Measurements from ENCODE around the gene MRPL2.
"Not testable (repeated sequence)": the region's sequence is repeated elsewhere in the genome, so short reads cannot be mapped to it uniquely, and the experiment has no call there.

The MRPL2 gene

GRCh38 chr6:43052842-43053544 lies 6.2 kb downstream of the MRPL2 start:
- no peak for DNase-seq (ENCODE audit: low spot score)

- no peak for DNase-seq (ENCODE audit: low spot score)
Measured at GRCh38 chr6:43052225-43052841, 6.9 kb downstream of the MRPL2 start.

GRCh38 chr6:43050981-43051380 lies 8.3 kb downstream of the MRPL2 start:
- no peak for DNase-seq (ENCODE audit: low spot score)

DNA sequence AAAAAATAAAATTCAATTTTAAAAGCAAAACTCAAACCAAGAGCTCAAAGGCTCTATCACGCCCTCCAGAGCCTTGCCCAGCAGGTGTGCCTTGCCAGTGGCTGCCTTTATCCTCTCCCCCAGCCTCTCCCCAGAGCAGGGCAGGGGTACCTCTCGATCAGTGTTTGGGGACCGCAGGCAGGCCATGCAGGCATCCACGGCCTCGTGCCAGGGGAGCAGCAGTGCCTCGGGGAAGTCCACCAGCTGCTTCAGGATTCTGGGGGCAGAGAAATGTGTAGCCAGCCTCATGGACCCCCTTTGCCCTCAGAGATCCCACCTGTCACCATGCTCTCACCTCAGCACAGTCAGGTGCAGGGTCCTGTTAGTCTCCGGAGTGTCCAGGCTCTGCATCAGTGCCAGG lies 11.2 kb downstream of the MRPL2 start:
- no peak for DNase-seq (ENCODE audit: low spot score)

DNA sequence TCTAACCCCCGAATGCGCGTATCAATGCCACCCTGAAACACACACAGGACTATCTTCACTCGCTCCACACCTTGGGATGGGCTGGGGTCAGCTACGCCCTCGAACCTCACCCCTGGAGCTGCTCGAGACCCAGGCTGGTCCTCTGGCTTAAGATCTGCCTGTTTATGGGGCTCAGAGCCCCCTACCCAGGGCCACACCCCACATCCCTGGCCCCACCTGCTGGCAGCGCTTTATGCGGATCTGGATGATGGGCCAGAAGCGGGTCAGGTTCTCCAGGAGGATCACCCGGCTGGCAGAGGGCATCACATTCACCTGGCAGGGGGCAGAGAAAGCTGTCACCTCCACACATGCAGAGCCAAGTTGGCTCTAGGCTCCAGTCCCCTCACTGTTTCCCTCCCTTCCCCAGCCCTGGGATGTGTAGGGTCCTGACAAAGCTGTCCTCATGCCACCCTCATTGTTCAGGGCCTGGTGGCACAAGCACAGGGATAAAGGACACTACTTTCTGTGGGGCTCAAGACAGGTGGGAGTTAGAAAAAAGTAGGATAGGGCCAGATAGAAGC lies 13.8 kb downstream of the MRPL2 start:
- DNase-seq (ENCODE audit: low spot score), result no peak

- DNase-seq (ENCODE audit: low spot score), result no peak
Measured at GRCh38 chr6:43043310-43043709, 15.9 kb downstream of the MRPL2 start.

GRCh38 chr6:43041475-43041874 lies 17.8 kb downstream of the MRPL2 start:
- not testable (repeated sequence) for DNase-seq (ENCODE audit: low spot score)

DNA sequence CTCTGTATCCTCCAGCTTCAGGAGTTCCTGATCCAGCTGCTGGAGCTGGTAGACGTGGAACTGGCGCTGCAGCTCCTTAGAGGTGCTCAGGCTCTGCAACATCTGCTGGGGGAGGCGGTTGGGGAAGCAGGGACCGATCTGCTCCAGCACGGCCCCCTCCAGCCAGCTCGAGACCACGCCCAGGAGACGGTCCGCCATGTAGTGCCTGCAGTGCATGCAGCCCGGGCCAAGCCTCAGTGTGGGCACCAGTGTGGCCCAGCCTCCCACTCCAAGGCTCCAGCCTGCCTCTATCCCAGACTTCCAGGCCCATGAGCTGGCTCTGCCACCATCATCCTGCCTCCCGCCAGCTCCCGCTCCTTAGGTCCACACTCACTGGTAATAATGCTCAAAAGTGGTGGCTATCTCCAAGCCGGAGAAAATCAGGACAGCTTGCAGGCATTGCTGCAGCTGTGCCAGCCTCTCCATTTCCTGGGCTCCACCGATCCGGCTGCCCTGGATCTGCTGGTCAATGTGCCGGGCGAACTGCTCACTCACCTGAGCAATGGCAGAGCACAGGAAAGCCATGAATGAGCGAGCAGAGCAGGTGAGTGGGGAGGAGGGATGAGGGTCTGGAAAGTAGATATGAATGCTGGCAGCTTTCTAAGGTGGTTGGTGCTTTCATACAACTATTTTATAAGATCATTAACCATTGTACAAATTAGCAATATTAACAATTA lies 18.5 kb downstream of the MRPL2 start:
- no peak for DNase-seq (ENCODE audit: low spot score)

- no peak for DNase-seq (ENCODE audit: low spot score)
Measured at GRCh38 chr6:43038727-43039126, 20.5 kb downstream of the MRPL2 start.

DNA sequence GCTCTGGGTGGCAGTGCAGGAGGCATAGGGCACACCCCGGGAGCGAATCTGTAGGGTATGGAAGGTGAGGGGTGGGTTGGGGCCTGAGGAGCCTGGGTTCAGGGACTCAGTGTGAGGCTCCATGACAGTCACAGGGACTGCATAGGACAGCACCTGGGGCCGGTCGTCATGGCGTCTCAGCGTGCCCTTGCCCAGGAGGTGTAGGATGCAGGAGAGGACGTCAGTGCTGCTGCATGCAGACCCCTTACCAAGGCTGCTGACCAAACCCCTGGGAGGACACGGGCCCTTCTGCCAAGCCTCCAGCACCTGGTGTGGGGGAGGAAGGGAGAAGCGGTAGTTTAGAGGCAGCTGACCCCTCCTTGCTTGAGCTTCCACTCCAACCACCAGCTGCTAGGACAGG lies 21.5 kb downstream of the MRPL2 start:
- no peak for DNase-seq (ENCODE audit: low spot score)

- no peak for DNase-seq (ENCODE audit: low spot score)
Measured at GRCh38 chr6:43037197-43037596, 22.0 kb downstream of the MRPL2 start.

- no peak for DNase-seq (ENCODE audit: low spot score)
Measured at GRCh38 chr6:43036712-43037111, 22.5 kb downstream of the MRPL2 start.

- DNase-seq (ENCODE audit: low spot score), result no peak
Measured at GRCh38 chr6:43035495-43036194, 23.6 kb downstream of the MRPL2 start.

DNA sequence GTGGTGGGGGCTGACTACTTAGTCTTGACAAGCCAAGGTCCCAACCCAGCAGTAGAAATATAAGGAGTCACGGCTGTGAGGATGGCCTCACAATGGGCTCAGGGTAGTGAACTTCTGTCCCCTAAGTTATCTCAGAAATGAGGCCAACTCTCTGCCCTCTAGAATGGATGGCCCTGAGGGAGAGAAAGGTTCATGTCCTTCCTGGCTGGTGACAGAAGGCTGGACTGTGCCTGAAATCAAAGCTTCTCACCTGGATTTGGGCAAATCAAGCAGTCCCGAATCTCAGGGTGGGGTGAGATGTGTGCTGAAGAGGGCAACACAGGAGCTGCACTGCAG lies 25.1 kb downstream of the MRPL2 start:
- no peak for DNase-seq (ENCODE audit: low spot score)

DNA sequence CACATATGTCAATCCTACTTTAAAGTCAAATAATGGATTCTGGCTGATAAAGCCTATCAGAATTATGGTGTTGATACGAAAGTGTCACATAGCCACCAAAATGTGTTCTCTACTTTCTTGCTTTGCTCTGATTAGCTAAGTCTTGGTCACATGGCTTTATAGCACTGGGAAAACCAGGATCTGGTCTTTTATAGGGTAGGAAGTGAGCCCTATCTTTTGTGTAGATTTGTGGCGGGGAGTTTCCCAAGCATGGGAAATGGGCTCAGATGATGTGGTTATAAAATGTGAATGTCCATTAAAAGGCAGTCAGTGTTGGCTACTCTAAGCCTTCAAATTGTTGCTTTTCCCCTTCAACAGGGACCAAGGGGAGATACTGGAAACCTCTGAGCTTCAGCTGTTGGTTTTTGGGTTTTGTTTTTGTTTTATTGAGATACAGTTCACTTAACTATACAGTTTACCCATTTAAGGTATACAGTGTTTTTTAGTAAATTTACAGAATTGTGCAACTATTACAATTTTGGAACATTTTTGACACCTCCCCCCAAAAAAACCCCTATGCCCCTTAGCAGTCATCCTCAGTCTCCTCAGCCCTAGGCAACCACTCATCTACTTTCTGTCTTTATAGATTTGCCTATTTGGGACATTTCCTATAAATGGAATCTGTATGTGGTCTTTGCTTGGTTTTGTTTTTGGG lies 25.6 kb downstream of the MRPL2 start:
- DNase-seq (ENCODE audit: low spot score), result no peak

DNA sequence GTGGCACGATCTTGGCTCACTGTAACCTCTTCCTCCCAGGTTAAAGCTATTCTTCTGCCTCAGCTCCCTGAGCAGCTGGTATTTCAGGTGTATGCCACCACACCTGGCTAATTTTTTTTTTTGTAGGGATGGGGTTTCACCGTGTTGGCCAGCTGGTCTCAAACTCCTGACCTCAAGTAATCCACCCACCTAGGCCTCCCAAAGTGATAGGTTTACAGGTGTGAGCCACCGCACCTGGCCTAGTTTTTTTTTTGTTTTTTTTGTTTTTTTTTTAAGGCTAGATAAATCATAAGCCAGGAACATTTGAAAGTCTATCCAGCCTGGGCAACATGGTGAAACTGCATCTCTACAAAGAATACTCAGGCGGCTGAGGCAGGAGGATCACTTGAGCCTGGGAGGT lies 26.9 kb downstream of the MRPL2 start:
- no peak for DNase-seq (ENCODE audit: low spot score)

DNA sequence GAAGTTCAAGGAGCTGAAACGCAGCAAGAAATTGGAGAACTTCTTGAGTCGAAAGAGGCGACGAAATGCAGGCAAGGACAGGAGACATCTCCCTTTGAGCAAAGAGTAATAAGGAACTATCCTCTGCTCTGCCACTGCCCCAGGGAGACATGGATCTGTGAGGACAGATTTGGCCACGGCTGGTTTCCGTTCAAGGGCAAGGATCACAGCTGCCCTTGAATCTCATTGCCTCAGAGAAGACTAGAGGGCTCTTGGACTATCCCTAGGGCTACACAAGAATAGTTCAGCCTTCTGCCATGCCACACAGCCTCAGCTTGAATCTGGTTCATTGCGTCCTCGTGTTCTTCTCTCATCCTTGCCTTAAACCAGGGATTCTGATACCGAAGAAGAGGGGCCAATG lies 30.1 kb downstream of the MRPL2 start:
- no peak for DNase-seq (ENCODE audit: low spot score)

- no peak for DNase-seq (ENCODE audit: low spot score)
Measured at GRCh38 chr6:43026365-43026764, 32.9 kb downstream of the MRPL2 start.

DNA sequence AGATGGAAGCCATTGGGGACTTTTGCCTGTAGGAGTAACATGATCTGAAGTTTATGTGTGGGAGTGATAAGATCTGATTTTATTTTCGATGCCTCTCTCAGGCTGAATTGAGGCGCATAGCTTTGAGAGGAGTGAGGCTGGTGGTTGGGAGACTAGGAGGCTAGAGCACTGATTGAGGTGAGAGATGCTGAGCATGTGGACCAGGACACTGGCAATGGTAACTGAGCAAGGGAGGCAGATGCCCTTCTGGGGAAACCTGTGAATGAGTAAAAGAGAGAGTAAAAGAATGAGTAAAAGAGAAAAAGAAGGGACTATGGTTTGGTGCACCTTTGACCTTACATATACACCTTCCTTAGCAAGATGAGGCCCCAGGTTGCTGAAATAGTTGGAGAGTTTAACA lies 34.8 kb downstream of the MRPL2 start:
- no peak for DNase-seq (ENCODE audit: low spot score)

DNA sequence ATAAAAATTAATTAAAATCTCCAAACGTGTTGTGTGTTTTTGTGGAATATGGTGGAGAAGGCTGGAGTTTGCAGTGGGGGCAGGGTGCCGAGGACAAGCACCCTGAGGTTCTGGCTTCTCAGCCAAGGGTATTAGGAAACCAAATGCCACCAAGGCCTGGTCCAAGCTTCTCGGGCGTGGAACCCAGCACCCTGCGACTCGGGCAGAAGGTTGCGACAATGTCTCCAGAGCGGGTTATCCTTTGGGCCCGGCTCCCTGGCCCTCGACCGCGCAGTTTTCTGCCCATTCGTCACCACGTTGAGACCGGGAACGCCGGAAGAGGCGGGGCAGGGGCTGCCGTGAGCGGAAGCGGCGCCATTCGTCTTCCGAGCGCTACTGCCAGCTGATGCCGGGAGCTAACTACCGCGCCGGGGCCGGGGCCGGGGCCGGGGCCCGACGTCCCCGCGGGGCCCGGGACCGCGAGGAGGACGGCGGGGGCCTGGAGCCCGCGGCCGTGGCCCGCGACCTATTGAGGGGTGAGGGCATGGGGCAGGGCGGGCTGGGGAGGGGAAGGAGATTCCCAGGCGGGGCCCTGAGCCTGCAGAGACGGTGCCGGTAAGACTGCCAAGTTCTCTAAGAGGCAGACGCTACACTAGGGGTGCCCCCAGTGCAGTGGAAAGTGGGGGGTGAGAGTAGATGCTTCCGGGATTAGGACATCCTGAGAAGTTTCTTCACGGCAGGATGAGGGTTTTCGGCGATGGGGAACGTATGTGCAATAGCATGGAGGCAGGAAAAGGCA lies 37.8 kb downstream of the MRPL2 start, which contains the start of gene RRP36:
RRP36 (plus strand) TSS at position 354 of the 778 bp plus-strand sequence; CDS start at position 386, 32 bp downstream.
- DNase-seq (ENCODE audit: low spot score), result peak; percentile 77

DNA sequence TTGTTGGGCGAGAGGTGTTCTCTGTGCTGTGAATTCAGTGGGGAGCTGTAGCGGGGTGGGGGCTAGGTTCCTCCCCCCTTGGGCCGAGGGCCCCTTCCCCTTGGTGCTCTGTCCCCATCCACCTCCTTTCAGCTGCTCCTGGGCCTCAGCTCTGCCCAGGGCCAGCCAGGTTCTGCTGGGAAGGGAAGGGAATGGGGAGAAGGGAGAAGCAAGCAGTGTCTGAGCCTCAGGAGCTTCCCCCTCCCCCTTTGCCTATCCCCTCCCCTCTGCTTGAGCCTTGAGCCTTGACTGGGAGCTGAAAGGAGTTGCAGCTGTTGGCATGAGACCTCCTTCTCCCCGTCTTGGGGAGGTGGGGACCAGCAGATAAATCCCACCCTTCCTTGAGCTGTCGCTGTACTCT lies 38.4 kb downstream of the MRPL2 start:
- DNase-seq (ENCODE audit: low spot score), result peak; percentile 22
